Neutrophil (primary cell): ENCODE measurements around the gene SERTAD2.

Experiments
- H3K27ac ChIP-seq: fragments of 200-600 bp; sonication (generic); 2 replicates; pipeline ENCODE4 v1.5.1; 2016; ENCODE audit warnings: mild to moderate bottlenecking, moderate library complexity
- H3K27me3 ChIP-seq: fragments of 200-600 bp; sonication (generic); 2 replicates; pipeline ENCODE4 v1.6.0; 2016; ENCODE audit warnings: mild to moderate bottlenecking
- H3K36me3 ChIP-seq: fragments of 200-600 bp; sonication (generic); 2 replicates; pipeline ENCODE4 v1.5.1; 2017
- H3K4me1 ChIP-seq, 2 experiments: fragments of 200-600 bp in 1 of 2; sonication (generic) in 1 of 2; 1 replicate in 1 of 2; 2 replicates in 1 of 2; pipeline versions ENCODE4 v1.5.1 to v1.6.1; 2013 to 2016; ENCODE audit warnings: low read depth in 1 of 2, low read length in 1 of 2, mild to moderate bottlenecking in 1 of 2, moderate library complexity in 1 of 2; ENCODE audit not compliant: control insufficient read depth in 1 of 2, insufficient read depth in 1 of 2
- H3K4me3 ChIP-seq, 2 experiments: fragments of 200-600 bp in 1 of 2; sonication (generic) in 1 of 2; 1 replicate in 1 of 2; 2 replicates in 1 of 2; pipeline ENCODE4 v1.5.1; 2013 to 2016; ENCODE audit warnings: low read depth in 1 of 2, low read length in 1 of 2, mild to moderate bottlenecking in 1 of 2, moderate library complexity in 1 of 2
- H3K9me3 ChIP-seq: fragments of 200-600 bp; sonication (generic); 2 replicates; pipeline ENCODE4 v1.5.1; 2016
- CTCF ChIP-seq: fragments of 200-600 bp; sonication (generic); IDR thresholded peaks from 2 replicates; pipeline ENCODE4 v1.5.1; 2016; ENCODE audit warnings: antibody characterized with exemption

SERTAD2 gene

GRCh38 chr2:64651590-64651989 is 2.1 kb downstream of the SERTAD2 start:
- peak overlapping the region; percentile 97 for H3K27ac ChIP-seq
- H3K4me1 ChIP-seq: peaks cover 75 to 76% of the 10 kb centered on the region in 2 experiments
- peak overlapping the region; percentile 83 to 90 for H3K4me3 ChIP-seq
- no peaks in the 10 kb centered on the region for H3K9me3 ChIP-seq
- no peaks in the 10 kb centered on the region for H3K36me3 ChIP-seq
- TF ChIP-seq CTCF: no peak
- H3K27me3 ChIP-seq: no peaks in the 10 kb centered on the region

- no peak for TF ChIP-seq CTCF
- Histone ChIP-seq H3K4me3 (no peak overlapping the region), H3K27me3 (no peaks in the 10 kb centered on the region), H3K36me3 (no peaks in the 10 kb centered on the region), H3K27ac (peak overlapping the region; percentile 97), H3K9me3 (no peaks in the 10 kb centered on the region), H3K4me1 (peaks cover 79 to 81% of the 10 kb centered on the region in 2 experiments)
These were observed 2.9 kb downstream of the SERTAD2 start for GRCh38 chr2:64650722-64651338.

GRCh38 chr2:64650296-64650695 is 3.4 kb downstream of the SERTAD2 start:
- Histone ChIP-seq H3K36me3 (no peaks in the 10 kb centered on the region), H3K9me3 (no peaks in the 10 kb centered on the region), H3K27me3 (no peaks in the 10 kb centered on the region), H3K4me3 (no peak overlapping the region), H3K4me1 (peaks cover 79 to 82% of the 10 kb centered on the region in 2 experiments), H3K27ac (peak overlapping the region; percentile 58)
- TF ChIP-seq CTCF: no peak

- peaks cover 73 to 82% of the 10 kb centered on the region in 2 experiments for H3K4me1 ChIP-seq
- no peak overlapping the region for H3K4me3 ChIP-seq
- H3K36me3 ChIP-seq: no peaks in the 10 kb centered on the region
- TF ChIP-seq CTCF: no peak
- H3K27me3 ChIP-seq: no peaks in the 10 kb centered on the region
- H3K27ac ChIP-seq: peak overlapping the region; percentile 58
- H3K9me3 ChIP-seq: no peaks in the 10 kb centered on the region
These were observed 4.1 kb downstream of the SERTAD2 start for GRCh38 chr2:64649626-64650025.

GRCh38 chr2:64649013-64649484 is 4.7 kb downstream of the SERTAD2 start:
- H3K9me3 ChIP-seq: no peaks in the 10 kb centered on the region
- peaks cover 71 to 85% of the 10 kb centered on the region in 2 experiments for H3K4me1 ChIP-seq
- H3K36me3 ChIP-seq: no peaks in the 10 kb centered on the region
- no peak for TF ChIP-seq CTCF
- H3K27ac ChIP-seq: peak overlapping the region; percentile 58
- H3K4me3 ChIP-seq: no peak overlapping the region
- no peaks in the 10 kb centered on the region for H3K27me3 ChIP-seq
